HG03175 (cell line): ENCODE measurements around the gene RPS6KB2.
A peak's percentile ranks its signal among the peaks of the same experiment; 100 is the strongest.

Experiments
- ATAC-seq: cut with Tn5 transposase; IDR thresholded peaks from one replicate; pipeline ENCODE4 v1.9.1; 2021; ENCODE audit warnings: mild to moderate bottlenecking, moderate library complexity; ENCODE audit not compliant: unreplicated experiment

Gene RPS6KB2

GRCh38 chr11:67428052-67429001 lies at the start of gene RPS6KB2:
Gene RPS6KB2, plus strand, starts transcription at chr11:67428494. Its CDS starts 52 bp downstream, at chr11:67428546.
- peak; percentile 85 for ATAC-seq

GRCh38 chr11:67378544-67378943 lies 49.8 kb upstream of the RPS6KB2 start:
- ATAC-seq: no peak

GRCh38 chr11:67379061-67380058 lies 48.9 kb upstream of the RPS6KB2 start:
- no peak for ATAC-seq

- no peak for ATAC-seq
These were observed 46.9 kb upstream of the RPS6KB2 start for GRCh38 chr11:67381244-67381972.

- ATAC-seq: no peak
These were observed 45.8 kb upstream of the RPS6KB2 start for GRCh38 chr11:67382276-67383136.

- no peak for ATAC-seq
These were observed 43.4 kb upstream of the RPS6KB2 start for GRCh38 chr11:67384851-67385366.

- ATAC-seq: no peak
These were observed 41.2 kb upstream of the RPS6KB2 start for GRCh38 chr11:67387069-67387468.

- ATAC-seq: no peak
These were observed 40.8 kb upstream of the RPS6KB2 start for GRCh38 chr11:67387518-67387917.

- ATAC-seq: no peak
These were observed 38.8 kb upstream of the RPS6KB2 start for GRCh38 chr11:67389477-67389876.

GRCh38 chr11:67390947-67391303 lies 37.4 kb upstream of the RPS6KB2 start:
- ATAC-seq: no peak

- ATAC-seq: peak; percentile 61
These were observed 36.8 kb upstream of the RPS6KB2 start, which contains the start of gene RAD9A for GRCh38 chr11:67391304-67392182. Gene RAD9A, plus strand, starts transcription at chr11:67391986. Its CDS starts 59 bp downstream, at chr11:67392045.

- ATAC-seq: no peak
These were observed 36.0 kb upstream of the RPS6KB2 start for GRCh38 chr11:67392183-67392715.

- ATAC-seq: no peak
These were observed 34.9 kb upstream of the RPS6KB2 start for GRCh38 chr11:67393437-67393836.

- ATAC-seq: no peak
These were observed 34.3 kb upstream of the RPS6KB2 start for GRCh38 chr11:67393990-67394389.

- ATAC-seq: no peak
These were observed 32.6 kb upstream of the RPS6KB2 start for GRCh38 chr11:67395555-67396258.

- no peak for ATAC-seq
These were observed 32.1 kb upstream of the RPS6KB2 start for GRCh38 chr11:67396259-67396581.

GRCh38 chr11:67396587-67397389 lies 31.5 kb upstream of the RPS6KB2 start:
- ATAC-seq: no peak
